H9 (cell line): ENCODE results near the gene OR2T35. TPM values are rescaled to one million over a fixed set of nuclear protein-coding genes. Genes with fewer than 3 reads are reported as not detected.

Experiments
- DNase-seq: peaks from one replicate; pipeline ENCODE4 v3.0.0-alpha.2; 2017
- H2AFZ ChIP-seq: one replicate; pipeline ENCODE4 v1.6.1; 2013; ENCODE audit warnings: mild to moderate bottlenecking, low read length, control low read depth, moderate library complexity
- H2AK5ac ChIP-seq: 2 replicates; pipeline ENCODE4 v1.6.1; 2013; ENCODE audit warnings: low read length, control low read depth, mixed read lengths; ENCODE audit not compliant: insufficient read length
- H2BK120ac ChIP-seq: one replicate; pipeline ENCODE4 v1.6.1; 2013; ENCODE audit warnings: low read depth, mild to moderate bottlenecking, low read length, control low read depth, inconsistent platforms; ENCODE audit not compliant: poor library complexity, severe bottlenecking
- H2BK12ac ChIP-seq: 2 replicates; pipeline ENCODE4 v1.6.1; 2013; ENCODE audit warnings: low read length, control low read depth, mixed read lengths, low read depth; ENCODE audit not compliant: insufficient read length
- H2BK15ac ChIP-seq: 2 replicates; pipeline ENCODE4 v1.6.1; 2013; ENCODE audit warnings: low read depth, low read length, control low read depth
- H2BK20ac ChIP-seq: one replicate; pipeline ENCODE4 v1.6.1; 2013; ENCODE audit warnings: low read depth, mild to moderate bottlenecking, low read length, control low read depth, inconsistent platforms; ENCODE audit not compliant: poor library complexity, severe bottlenecking
- H2BK5ac ChIP-seq: 2 replicates; pipeline ENCODE4 v1.6.1; 2013; ENCODE audit warnings: low read length, control low read depth, mixed read lengths; ENCODE audit not compliant: insufficient read length
- H3K14ac ChIP-seq: 2 replicates; pipeline ENCODE4 v1.6.1; 2013; ENCODE audit warnings: low read length, control low read depth; ENCODE audit not compliant: insufficient read depth
- H3K18ac ChIP-seq: 2 replicates; pipeline ENCODE4 v1.6.1; 2013; ENCODE audit warnings: low read depth, mild to moderate bottlenecking, mixed read lengths, low read length, control low read depth; ENCODE audit not compliant: insufficient read length
- H3K23ac ChIP-seq: 2 replicates; pipeline ENCODE4 v1.6.1; 2013; ENCODE audit warnings: low read length, control low read depth, mixed read lengths, low read depth; ENCODE audit not compliant: insufficient read length
- H3K23me2 ChIP-seq: 2 replicates; pipeline ENCODE4 v1.6.1; 2013; ENCODE audit warnings: low read depth, mild to moderate bottlenecking, mixed read lengths, low read length, control low read depth; ENCODE audit not compliant: insufficient read length, poor library complexity, severe bottlenecking
- H3K27ac ChIP-seq: 2 replicates; pipeline ENCODE4 v1.5.1; 2013; ENCODE audit warnings: low read length, control low read depth, mixed read lengths, low read depth; ENCODE audit not compliant: insufficient read length
- H3K27me3 ChIP-seq: 2 replicates; pipeline ENCODE4 v1.6.1; 2013; ENCODE audit warnings: low read length, control low read depth, inconsistent platforms; ENCODE audit not compliant: insufficient read depth
- H3K4ac ChIP-seq: 2 replicates; pipeline ENCODE4 v1.6.1; 2013; ENCODE audit warnings: low read depth, mild to moderate bottlenecking, control low read depth, inconsistent platforms, low read length, moderate library complexity
- H3K4me1 ChIP-seq: 2 replicates; pipeline ENCODE4 v1.6.1; 2013; ENCODE audit warnings: low read length, control low read depth, inconsistent platforms; ENCODE audit not compliant: insufficient read depth
- H3K4me2 ChIP-seq: 2 replicates; pipeline ENCODE4 v1.6.1; 2013; ENCODE audit warnings: low read length, control low read depth, mixed read lengths; ENCODE audit not compliant: insufficient read length, insufficient read depth
- H3K56ac ChIP-seq: 2 replicates; pipeline ENCODE4 v1.6.1; 2013; ENCODE audit warnings: low read depth, mild to moderate bottlenecking, mixed read lengths, low read length, control low read depth; ENCODE audit not compliant: insufficient read length
- H3K79me1 ChIP-seq: 2 replicates; pipeline ENCODE4 v1.6.1; 2013; ENCODE audit warnings: low read depth, mild to moderate bottlenecking, moderate library complexity, low read length, control low read depth, inconsistent platforms; ENCODE audit not compliant: insufficient read depth, poor library complexity, severe bottlenecking
- H3K79me2 ChIP-seq: 2 replicates; pipeline ENCODE4 v1.6.1; 2013; ENCODE audit warnings: low read length, control low read depth, inconsistent platforms; ENCODE audit not compliant: insufficient read depth
- H3K9ac ChIP-seq: 2 replicates; pipeline ENCODE4 v1.6.1; 2013; ENCODE audit warnings: low read length, control low read depth, mixed read lengths; ENCODE audit not compliant: insufficient read length; ENCODE audit errors: extremely low read depth
- H3K9me3 ChIP-seq: one replicate; pipeline ENCODE4 v1.6.1; 2013; ENCODE audit warnings: low read depth, low read length, inconsistent platforms; ENCODE audit not compliant: control insufficient read depth
- H3T11ph ChIP-seq: one replicate; pipeline ENCODE4 v1.6.1; 2013; ENCODE audit warnings: mild to moderate bottlenecking, low read length, control low read depth, inconsistent platforms
- H4K20me1 ChIP-seq: one replicate; pipeline ENCODE4 v1.6.1; 2013; ENCODE audit not compliant: control insufficient read depth, insufficient read length, insufficient read depth
- H4K5ac ChIP-seq: 2 replicates; pipeline ENCODE4 v1.6.1; 2013; ENCODE audit warnings: low read depth, mild to moderate bottlenecking, mixed read lengths, low read length, control low read depth; ENCODE audit not compliant: insufficient read length
- H4K8ac ChIP-seq: replicated peaks from 2 replicates; pipeline ENCODE4 v1.6.1; 2013; ENCODE audit warnings: low read length, control low read depth, mixed read lengths, low read depth; ENCODE audit not compliant: insufficient read length
- H4K91ac ChIP-seq: 2 replicates; pipeline ENCODE4 v1.6.1; 2013; ENCODE audit warnings: low read depth, mild to moderate bottlenecking, moderate library complexity, mixed read lengths, low read length, control low read depth; ENCODE audit not compliant: insufficient read length
- H3K27ac Mint-ChIP-seq, 3 experiments: 2 replicates in 2 of 3; 3 replicates in 1 of 3; pipeline ENCODE4 v1.8.0; 2020 to 2021; ENCODE audit warnings: mixed read lengths in 3 of 3, mild to moderate bottlenecking in 1 of 3, moderate library complexity in 1 of 3
- H3K27me3 Mint-ChIP-seq: 2 replicates; pipeline ENCODE4 v1.8.0; 2021; ENCODE audit warnings: low read depth, mild to moderate bottlenecking, moderate library complexity, mixed read lengths
- H3K36me3 Mint-ChIP-seq, 3 experiments: 2 replicates in 2 of 3; 3 replicates in 1 of 3; pipeline ENCODE4 v1.8.0; 2020 to 2021; ENCODE audit warnings: low read depth in 3 of 3, mixed read lengths in 3 of 3; ENCODE audit not compliant: insufficient read depth in 1 of 3
- H3K4me1 Mint-ChIP-seq, 2 experiments: 2 replicates each; pipeline ENCODE4 v1.8.0; 2020; ENCODE audit warnings: mixed read lengths in 2 of 2
- H3K4me3 Mint-ChIP-seq, 2 experiments: 2 replicates in 1 of 2; 3 replicates in 1 of 2; pipeline ENCODE4 v1.8.0; 2020 to 2021; ENCODE audit warnings: mild to moderate bottlenecking in 2 of 2, mixed read lengths in 2 of 2, moderate library complexity in 1 of 2
- H3K9me3 Mint-ChIP-seq, 2 experiments: 2 replicates in 1 of 2; 3 replicates in 1 of 2; pipeline ENCODE4 v1.8.0; 2020; ENCODE audit warnings: mild to moderate bottlenecking in 2 of 2, mixed read lengths in 2 of 2, moderate library complexity in 1 of 2
- WGBS: extraction: QIAGEN DNeasy Blood & Tissue Kit; methylation state at CpG from one replicate; pipeline ENCODE4 v1.1.7; 2013; ENCODE audit warnings: missing lambda C conversion rate, low lambda C conversion rate, mixed read lengths; ENCODE audit not compliant: insufficient read length; ENCODE audit errors: extremely low coverage; 5-methylcytosine and 5-hydroxymethylcytosine counted together
- total RNA-seq: library from RNA; stranded (reverse); gene quantifications from 2 replicates; pipeline ENCODE4 v1.2.1, GENCODE V29; 2021
- TF ChIP-seq, protein P1 (sequence below): fragments of 200-600 bp; sonication (generic); conservative IDR thresholded peaks from 3 replicates; pipeline ENCODE4 v1.8.0; 2021; ENCODE audit warnings: antibody characterized with exemption, mild to moderate bottlenecking

OR2T35 gene
- total RNA-seq, 1 experiment from 2014 or later: not detected

DNA sequence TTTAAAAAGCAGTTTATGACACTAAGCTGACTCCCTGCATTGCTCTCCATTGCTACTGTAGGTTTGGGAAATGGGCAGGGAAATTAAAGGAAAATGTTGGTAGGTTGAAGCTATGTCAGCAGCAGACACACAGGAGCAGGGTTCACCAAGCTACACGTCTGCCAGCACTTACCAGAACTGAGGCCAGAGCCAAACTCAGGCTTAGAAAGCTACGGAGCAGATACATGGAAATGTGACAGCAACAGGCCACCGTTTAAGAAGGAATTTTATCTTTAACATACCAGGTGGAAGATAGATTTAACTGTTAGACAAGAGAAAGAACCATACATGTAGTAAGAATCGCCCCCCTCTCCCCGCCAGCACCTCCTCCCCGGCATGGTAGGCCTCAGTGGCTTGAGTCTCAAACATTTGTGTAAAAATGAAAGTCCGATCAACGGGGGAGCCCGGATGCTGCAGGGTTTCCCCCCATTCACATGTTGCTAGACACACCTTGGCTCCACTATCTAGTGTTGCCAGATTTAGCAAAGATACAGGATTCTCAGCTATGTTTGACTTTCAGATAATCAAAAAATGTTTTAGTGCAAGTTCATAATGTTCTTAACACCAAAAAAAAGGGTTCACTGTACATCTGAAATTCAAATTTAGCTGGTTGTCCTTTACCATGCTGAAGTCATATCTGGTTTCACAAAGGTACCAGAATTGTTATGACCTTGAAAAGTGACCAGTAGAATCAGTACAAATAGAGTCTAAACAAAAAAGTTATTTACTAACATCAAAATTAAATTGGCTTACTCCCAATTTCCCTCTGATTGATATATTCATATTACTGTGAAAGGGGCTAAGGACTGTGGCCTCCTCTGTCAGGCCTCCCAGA, 16.9 kb downstream of the OR2T35 start:
- Histone ChIP-seq H3K56ac (no peak overlapping the region), H3K4me1 (no peaks in the 10 kb centered on the region), H2BK120ac (no peak overlapping the region), H4K8ac (no peak overlapping the region), H4K20me1 (no peaks in the 10 kb centered on the region), H2BK15ac (no peak overlapping the region), H3K9ac (no peak overlapping the region), H2AK5ac (no peak overlapping the region), H3K18ac (no peak overlapping the region), H2BK5ac (no peak overlapping the region), H3K23me2 (no peaks in the 10 kb centered on the region), H4K91ac (no peak overlapping the region), H2AFZ (no peak overlapping the region), H3K4ac (no peak overlapping the region), H3K79me2 (no peaks in the 10 kb centered on the region), H3K14ac (no peak overlapping the region), H3K79me1 (no peaks in the 10 kb centered on the region), H2BK20ac (no peak overlapping the region), H4K5ac (no peak overlapping the region), H3K9me3 (peaks cover 80% of the 10 kb centered on the region), H3T11ph (no peak overlapping the region), H3K27ac (no peak overlapping the region), H2BK12ac (no peak overlapping the region), H3K27me3 (no peaks in the 10 kb centered on the region), H3K4me2 (no peak overlapping the region), H3K23ac (no peak overlapping the region)
- Mint-ChIP-seq H3K27me3 (no peaks in the 10 kb centered on the region; the same call in 1 of the 2 replicates), H3K9me3 (peaks cover 37 to 45% of the 10 kb centered on the region in 2 experiments), H3K27ac (no peak overlapping the region), H3K4me1 (no peaks in the 10 kb centered on the region), H3K4me3 (no peak overlapping the region), H3K36me3 (peaks cover 4 to 14% (median 4%) of the 10 kb centered on the region in 3 experiments; a peak in 6 of 7 replicates)
- DNase-seq: no peak
- TF ChIP-seq, protein P1, sequence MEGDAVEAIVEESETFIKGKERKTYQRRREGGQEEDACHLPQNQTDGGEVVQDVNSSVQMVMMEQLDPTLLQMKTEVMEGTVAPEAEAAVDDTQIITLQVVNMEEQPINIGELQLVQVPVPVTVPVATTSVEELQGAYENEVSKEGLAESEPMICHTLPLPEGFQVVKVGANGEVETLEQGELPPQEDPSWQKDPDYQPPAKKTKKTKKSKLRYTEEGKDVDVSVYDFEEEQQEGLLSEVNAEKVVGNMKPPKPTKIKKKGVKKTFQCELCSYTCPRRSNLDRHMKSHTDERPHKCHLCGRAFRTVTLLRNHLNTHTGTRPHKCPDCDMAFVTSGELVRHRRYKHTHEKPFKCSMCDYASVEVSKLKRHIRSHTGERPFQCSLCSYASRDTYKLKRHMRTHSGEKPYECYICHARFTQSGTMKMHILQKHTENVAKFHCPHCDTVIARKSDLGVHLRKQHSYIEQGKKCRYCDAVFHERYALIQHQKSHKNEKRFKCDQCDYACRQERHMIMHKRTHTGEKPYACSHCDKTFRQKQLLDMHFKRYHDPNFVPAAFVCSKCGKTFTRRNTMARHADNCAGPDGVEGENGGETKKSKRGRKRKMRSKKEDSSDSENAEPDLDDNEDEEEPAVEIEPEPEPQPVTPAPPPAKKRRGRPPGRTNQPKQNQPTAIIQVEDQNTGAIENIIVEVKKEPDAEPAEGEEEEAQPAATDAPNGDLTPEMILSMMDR: no peak
- WGBS: no CpG with 5 or more reads among the region's 9 CpGs
